Mammary epithelial cell (primary cell): ENCODE data around the gene GPR158.

ENCODE experiments used
- EZH2 ChIP-seq: IDR thresholded peaks from 2 replicates; pipeline ENCODE4 v1.6.1; 2012; ENCODE audit warnings: low read length, inconsistent platforms, borderline replicate concordance
- TF ChIP-seq, protein P1 (sequence below), 2 donors: IDR thresholded peaks in 1 of 2; conservative IDR thresholded peaks in 1 of 2; 2 replicates each; pipeline ENCODE4 v1.5.1; 2011 to 2012; ENCODE audit warnings: inconsistent platforms in 2 of 2, low read length in 2 of 2, mild to moderate bottlenecking in 2 of 2, control low read depth in 1 of 2, low read depth in 1 of 2; ENCODE audit not compliant: insufficient read depth in 1 of 2; ENCODE audit errors: extremely low read depth in 1 of 2

DNA sequence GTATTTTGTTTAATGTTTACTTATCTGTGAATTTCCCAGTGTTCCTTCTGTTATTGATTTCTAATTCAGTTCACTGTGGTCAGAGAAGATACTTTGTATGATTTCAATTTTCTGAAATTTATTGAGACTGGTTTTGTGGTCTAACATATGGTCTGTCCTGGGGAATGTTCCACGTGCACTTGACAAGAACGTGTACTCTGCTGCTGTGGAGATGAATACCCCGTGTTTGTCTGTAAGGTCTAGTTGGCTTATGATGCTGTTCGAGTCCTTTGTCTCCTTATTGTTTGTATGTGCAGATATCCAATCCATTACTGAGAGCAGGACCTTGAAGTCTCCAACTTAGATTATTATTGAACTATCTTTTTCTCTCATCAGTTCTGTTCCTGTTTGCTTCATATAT, 387.7 kb downstream of the GPR158 start:
- TF ChIP-seq, protein P1, sequence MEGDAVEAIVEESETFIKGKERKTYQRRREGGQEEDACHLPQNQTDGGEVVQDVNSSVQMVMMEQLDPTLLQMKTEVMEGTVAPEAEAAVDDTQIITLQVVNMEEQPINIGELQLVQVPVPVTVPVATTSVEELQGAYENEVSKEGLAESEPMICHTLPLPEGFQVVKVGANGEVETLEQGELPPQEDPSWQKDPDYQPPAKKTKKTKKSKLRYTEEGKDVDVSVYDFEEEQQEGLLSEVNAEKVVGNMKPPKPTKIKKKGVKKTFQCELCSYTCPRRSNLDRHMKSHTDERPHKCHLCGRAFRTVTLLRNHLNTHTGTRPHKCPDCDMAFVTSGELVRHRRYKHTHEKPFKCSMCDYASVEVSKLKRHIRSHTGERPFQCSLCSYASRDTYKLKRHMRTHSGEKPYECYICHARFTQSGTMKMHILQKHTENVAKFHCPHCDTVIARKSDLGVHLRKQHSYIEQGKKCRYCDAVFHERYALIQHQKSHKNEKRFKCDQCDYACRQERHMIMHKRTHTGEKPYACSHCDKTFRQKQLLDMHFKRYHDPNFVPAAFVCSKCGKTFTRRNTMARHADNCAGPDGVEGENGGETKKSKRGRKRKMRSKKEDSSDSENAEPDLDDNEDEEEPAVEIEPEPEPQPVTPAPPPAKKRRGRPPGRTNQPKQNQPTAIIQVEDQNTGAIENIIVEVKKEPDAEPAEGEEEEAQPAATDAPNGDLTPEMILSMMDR (conservative IDR thresholded peaks at IDR 0.05 in 1 of 2, IDR thresholded peaks at IDR 0.05 in 1 of 2; ENCODE audit: extremely low read depth in 1 of 2, insufficient read depth in 1 of 2, low read depth in 1 of 2, low read length in 2 of 2) = no peak
- no peak for TF ChIP-seq EZH2
